Measurements from ENCODE around the gene KIF20B.

KIF20B gene, protein sequence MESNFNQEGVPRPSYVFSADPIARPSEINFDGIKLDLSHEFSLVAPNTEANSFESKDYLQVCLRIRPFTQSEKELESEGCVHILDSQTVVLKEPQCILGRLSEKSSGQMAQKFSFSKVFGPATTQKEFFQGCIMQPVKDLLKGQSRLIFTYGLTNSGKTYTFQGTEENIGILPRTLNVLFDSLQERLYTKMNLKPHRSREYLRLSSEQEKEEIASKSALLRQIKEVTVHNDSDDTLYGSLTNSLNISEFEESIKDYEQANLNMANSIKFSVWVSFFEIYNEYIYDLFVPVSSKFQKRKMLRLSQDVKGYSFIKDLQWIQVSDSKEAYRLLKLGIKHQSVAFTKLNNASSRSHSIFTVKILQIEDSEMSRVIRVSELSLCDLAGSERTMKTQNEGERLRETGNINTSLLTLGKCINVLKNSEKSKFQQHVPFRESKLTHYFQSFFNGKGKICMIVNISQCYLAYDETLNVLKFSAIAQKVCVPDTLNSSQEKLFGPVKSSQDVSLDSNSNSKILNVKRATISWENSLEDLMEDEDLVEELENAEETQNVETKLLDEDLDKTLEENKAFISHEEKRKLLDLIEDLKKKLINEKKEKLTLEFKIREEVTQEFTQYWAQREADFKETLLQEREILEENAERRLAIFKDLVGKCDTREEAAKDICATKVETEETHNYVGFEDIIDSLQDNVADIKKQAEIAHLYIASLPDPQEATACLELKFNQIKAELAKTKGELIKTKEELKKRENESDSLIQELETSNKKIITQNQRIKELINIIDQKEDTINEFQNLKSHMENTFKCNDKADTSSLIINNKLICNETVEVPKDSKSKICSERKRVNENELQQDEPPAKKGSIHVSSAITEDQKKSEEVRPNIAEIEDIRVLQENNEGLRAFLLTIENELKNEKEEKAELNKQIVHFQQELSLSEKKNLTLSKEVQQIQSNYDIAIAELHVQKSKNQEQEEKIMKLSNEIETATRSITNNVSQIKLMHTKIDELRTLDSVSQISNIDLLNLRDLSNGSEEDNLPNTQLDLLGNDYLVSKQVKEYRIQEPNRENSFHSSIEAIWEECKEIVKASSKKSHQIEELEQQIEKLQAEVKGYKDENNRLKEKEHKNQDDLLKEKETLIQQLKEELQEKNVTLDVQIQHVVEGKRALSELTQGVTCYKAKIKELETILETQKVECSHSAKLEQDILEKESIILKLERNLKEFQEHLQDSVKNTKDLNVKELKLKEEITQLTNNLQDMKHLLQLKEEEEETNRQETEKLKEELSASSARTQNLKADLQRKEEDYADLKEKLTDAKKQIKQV (N-terminal part only)

DNA sequence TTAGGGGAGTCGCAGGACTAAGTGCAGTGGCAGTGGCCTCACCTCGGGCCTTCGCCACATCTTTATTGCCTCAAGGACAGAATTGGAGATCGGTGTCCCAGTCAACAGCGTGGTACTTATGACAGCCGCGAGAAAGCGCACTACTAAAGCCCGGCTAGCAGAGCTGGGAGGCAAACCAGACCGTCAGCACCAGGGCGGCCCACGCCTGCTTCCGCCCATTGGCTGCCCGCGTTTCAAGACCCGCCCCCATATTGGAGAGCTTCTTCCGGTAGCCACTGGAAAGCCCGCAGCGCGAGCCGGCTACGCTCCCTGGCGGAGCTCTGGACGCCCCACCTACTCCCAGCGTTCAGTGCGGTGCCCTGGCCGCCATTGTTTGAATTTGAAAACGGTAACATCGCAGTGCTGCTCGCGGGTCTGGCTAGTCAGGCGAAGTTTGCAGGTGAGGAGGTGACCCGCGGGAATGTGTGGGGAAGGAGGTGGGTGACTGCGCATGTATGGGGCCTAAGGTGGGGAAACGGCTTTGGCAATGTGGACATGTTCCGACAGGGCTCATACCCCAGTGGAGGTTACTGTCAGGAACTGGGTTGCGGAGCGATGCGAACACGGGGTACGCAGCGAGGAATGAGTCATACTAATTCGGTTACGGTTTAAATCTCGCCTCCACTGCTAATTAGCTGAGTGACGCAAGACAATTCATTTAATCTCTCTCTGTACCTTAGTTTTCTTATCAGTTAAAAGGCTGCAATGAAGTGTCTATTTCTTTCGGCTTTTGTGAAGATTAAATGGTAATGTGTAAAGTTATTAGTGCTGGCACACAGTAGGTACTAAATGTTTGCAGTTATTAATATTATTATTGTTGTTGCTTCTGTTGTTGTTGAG is at the start of gene KIF20B:
Gene KIF20B (plus strand): TSS at position 349 of the 879 bp plus-strand sequence. CDS start 3,705 bp downstream, outside the sequence.
- DNase-seq = peak; percentile 98

DNA sequence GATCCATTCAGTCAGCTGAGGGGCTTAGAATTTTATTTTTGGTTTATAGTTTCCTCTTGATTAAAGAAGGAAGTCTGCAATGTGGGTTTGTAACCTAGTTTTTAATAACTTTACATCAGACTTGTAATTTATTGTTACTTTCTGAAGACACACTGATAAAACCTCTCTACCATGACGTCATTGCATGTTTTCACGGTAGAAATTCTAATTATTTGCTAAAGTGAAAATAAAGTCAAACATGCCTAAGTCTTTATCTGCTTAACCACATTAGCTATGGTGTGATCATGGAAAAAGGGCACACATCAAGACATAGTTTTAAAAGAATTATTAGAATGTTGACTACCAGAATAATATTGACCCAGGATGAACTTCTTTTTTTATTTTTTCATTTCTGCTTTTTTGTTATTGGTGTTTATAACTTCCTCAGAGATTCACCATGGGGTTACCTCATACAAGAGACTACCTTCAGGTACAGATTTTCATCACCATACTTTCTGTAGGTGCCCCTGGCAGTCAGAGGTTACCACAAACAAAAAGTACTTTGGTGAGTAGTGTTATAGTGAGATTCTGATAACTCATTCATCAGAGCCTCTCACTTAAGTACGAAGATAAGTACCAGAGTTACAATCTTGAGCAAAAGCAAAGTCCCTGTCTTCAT is 49.3 kb upstream of the KIF20B start:
- DNase-seq = no peak

DNA sequence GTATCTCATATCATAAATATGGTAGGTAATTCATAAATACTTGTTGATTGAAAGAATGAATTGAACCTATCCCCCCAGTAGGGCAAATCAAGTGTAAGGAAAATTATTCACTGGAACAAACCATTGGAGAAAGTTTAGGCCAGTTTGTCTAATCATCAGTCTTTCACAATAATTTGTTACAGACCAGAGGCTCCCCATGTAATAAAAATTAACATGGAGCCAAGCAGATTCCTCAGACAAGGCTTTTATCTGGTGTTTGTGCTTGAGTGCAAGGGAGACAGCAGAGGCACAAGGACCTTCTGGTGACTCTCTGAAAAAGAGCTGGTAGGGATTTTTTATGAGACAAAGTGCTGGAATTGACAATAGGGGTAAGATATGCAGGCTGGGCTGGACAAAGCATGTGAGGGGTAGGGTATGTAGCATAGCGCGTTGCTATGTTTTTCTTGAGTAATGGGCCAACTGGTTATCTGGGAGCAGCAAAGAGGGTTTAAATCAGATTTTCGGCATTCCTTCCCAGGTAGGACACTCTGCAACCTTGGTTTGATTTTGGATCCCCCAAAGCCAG is 48.5 kb upstream of the KIF20B start:
- no peak for DNase-seq

DNA sequence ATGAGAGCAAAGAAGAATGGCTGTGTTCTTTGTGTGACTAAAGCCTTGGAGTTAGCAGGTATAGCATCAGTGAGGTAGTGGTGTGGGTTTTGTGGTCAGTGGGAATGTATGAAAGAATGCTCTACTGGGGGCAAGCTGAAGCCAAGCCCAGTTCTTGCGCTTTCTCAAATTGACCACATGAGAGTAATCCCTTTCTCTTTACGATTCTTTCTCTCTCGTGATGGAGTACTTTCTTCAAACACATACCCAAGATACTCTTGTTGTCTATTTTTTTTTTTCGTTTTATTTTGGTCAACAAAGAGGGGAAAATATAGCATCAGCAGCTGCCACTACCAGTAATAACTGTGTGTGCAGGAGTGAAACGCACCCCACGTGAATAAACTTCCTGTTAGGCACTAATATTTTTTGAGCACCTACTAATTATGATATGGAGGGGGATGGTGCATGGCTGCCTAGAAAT is 48.0 kb upstream of the KIF20B start:
- no peak for DNase-seq

DNA sequence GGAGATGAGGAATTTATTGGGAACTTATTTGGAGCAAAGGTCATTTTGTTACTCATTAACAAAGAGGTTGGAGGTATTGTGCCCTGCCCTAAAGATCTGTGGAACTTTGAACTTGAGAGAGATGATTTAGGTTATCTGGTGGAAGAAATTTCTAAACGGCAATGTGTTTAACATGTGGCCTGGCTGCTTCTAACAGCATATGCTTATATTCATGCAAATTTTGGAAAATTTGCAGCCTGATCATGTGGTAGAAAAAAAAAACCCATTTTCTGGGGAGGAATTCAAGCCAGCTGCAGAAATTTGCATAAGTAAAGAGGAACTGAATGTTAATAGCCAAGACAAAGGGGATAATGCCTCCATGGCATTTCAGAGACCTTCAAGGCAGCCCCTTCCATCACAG is 45.7 kb upstream of the KIF20B start:
- no peak for DNase-seq

DNA sequence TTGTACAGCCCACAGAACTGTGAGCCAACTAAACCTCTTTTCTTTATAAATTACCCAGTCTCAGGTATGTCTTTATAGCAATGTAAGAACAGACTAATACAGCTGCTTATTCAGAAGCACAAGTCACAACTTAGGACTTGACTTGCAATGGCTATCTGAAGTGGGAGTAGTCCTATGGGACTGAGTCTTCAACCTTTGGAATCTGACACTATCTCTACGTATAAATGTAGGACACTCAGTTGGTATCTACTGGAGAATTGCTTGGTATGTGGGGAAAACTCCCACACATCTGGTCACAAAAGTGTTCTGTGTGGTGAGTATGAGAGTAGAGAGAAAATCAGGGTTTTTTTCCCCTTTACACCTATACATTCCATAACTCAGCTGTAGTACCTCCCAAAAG is 44.1 kb upstream of the KIF20B start:
- no peak for DNase-seq

DNA sequence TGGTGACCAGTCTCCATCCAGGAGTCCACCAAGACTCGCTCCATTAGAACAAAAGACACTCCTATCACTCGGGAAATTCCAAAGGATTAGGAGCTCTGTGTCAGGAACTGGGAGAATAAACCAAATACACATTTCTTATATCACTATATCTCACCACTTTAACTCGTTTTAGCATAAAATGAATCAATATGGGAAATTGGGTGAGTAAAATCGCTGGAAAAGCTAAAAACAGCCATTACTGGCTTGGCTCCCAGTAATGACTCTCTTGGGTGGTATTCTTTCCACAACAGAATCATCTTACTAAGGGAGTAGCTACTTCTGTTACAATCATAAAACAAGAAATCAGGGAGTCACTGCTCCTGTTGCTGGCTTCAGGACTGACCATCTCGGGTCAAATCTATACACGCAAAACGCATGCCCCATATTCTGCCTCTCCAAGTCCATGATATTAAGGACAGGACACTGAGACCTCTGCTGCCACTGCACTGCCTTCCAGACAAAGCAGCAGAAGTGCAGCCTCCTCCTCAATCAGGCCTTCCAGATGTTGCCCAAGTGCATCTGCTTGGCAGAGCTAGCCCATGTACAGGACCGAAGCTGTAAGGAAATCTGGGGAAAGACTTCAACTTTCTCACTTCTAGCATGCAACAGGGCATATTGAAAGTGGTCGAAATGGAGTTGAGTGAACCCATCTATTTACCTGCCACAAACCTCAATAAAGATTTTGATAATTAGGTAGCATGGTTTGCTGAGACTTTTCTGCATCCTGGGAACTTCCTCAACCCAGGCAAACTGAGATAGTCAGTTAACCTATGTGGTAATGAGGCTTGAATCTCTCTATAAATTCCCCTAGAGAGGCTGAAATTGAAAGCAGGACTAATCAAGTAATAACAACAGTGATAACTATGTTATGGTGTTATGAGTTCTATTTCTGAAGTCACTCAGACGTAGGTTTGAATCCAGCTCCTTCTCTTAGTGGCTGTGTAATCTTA is 42.0 kb upstream of the KIF20B start:
- no peak for DNase-seq

DNA sequence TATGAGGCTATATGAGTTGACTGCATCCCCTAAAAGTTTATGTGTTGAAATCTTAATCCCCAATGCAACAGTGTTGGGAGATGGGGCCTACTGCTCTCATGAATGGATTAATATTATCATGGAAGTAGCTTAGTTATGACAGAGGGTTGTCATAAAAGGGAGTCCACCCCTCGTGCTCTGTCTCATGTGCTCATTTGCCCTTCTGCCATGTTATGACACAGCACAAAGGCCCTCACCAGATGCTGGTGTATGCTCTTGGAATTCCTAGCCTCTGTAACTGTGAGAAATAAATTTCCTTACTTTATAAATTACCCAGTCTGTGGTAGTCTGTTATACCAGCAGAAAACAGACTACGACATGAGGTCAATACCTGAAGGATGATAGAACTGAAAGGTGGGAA is 38.8 kb upstream of the KIF20B start:
- no peak for DNase-seq

DNA sequence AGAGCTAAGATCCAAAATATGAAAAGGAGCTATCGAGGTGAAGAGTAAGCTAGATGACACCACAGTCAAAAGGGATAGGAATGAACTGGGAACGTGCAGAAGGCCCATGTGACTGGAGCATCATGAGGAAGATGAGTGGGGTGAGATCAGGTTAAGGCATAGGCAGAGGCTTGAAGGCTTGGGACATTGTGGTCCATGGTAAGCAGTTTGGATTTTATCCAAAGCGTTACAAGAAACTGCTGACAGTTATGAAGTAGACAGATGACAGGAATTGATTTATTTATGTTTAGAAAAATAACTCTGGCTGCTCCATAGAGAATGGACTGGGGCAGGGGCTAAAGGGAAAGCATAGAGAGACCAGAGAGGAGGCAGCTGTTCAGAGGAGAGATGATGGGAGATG is 38.2 kb upstream of the KIF20B start:
- no peak for DNase-seq

DNA sequence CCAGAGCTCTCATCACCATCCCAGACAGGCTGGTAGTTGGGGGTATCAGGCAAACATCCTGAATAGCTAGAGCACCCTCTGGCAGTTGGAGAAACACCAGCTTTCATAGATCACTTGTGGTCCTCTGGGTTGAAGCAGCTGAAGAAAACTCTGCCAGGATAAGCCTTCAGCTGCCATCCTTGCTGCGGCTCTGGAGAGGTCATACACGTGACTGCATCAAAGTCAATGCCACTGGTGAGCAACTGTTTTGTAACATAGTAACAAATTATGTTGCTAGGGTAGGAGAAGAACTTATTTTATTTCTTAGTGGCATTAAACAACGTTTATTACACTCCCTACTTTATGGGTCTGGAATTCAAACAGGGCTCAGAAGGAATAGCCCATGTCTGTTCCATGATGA is 37.2 kb upstream of the KIF20B start:
- DNase-seq = no peak

DNA sequence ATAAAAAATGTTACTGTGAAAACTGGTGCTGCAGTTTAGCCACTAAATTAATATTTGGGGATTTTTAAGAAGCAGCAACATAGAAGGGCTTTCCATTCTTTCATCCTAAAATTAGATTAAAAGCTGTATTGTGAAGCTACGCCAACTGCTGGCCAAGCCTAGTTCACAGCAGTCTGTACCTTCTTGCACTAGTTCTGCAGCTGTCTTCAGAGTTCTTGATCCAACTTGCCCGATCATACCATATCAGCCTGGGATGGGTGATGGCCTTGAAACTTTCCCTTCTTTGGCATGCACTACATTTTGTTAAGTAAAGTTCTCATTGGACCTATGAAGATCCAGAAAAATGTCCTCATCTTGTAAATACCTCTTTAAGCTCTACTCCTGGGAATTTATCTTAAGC is 36.1 kb upstream of the KIF20B start:
- no peak for DNase-seq

DNA sequence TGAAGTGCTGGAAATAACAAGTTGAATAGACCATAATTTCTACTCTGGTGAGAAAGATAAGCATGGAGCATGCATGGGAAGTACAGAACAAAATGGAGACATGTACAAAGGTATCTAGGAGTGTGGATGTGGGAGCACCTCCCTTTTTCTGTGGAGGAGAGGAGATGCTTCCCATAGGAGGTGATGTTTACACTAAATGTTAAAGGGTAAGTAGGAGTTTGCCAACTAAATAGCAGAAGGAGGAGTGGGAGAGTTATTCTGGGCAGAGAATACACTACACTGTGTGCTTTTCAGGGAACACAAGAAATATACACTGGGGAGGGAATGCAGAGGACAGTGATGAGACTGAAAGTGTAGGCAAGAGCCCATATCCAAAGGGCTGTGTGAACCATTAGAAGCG is 35.3 kb upstream of the KIF20B start:
- no peak for DNase-seq

DNA sequence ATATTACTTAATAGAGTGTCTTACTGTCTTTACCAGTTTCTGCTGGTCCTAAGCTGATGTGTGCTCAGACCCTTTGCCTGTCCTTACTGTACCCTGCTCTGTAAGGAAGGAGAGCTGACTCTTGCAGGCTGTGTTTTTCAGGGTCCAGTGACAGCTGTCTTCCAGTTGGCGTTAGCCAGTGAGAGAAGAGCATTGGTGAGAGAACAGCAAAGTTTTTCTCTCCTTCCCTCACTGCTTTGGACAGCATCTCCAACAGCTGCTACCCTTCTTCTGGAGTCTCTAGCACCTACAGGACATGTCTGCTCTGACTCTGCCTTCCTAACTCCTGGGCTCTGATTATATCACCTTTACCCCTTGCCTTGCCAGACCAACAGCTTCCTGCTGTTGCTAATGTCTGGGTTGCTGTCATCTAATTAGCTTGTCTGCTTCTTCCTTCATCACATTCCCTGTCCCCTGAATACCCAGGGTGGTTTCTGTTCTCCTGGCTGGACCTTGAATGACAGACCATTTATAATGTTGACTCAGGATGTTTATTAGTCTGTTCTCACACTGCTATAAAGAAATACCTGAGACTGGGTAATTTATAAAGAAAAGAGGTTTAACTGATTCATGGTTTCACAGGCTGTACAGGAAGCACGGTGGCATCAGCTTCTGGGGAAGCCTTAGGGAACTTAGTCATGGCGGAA is 32.9 kb upstream of the KIF20B start:
- no peak for DNase-seq

DNA sequence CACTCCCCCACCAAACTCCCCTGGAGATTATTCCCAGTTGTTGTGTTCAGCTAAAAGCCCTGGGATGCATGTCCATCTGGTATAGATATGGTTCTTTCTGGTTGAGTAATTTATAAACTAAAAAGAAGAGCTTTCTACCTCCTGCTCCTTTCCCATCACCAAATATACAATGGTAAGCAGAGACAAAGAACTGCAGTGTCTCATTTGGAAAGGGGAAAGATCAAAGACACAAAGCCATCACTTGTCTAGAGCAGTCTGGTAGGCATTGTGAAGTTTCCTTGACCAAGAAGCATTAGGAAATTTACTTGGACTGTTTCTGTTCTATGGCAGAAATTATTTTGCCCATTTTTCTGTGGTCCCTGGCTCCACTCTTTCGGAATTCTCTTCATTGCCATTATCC is 31.4 kb upstream of the KIF20B start:
- DNase-seq = no peak

DNA sequence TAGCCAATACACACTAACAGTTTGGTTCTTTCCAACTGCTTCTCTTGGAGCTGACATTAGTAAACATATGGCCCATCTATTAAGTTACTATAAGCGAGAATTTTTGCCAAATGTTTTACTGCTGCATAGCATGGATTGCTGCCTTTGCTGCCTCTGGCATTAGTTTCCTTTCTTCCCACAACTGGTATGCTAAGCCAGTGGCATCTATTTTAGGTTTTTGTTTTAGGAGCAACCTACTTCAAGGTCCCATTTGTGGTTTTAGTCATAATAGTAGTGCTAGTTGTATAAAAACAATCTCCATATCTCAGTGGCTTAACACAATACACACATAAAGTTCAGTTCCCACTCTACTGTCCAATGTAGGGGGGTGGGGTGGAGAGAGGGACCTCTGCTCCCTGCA is 30.5 kb upstream of the KIF20B start:
- DNase-seq = no peak

DNA sequence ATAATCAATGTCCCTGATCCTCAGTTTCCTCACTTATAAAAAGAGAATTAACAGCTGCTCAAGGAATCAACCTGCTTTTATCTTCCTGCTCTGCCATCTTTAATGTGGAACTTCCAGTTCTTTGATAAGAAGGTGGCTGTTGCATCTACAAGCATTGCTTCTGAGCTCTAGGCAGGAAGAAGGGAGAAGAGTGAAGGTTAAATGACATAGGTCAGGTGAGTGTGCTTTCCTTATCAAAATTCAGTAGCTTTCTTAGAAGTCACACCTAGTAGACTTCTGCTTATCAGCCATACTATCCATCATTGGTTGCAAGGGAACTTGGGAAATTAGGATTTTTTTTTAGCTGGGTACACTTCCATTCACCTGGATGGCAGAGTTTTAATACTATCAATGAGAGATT is 24.0 kb upstream of the KIF20B start:
- no peak for DNase-seq

DNA sequence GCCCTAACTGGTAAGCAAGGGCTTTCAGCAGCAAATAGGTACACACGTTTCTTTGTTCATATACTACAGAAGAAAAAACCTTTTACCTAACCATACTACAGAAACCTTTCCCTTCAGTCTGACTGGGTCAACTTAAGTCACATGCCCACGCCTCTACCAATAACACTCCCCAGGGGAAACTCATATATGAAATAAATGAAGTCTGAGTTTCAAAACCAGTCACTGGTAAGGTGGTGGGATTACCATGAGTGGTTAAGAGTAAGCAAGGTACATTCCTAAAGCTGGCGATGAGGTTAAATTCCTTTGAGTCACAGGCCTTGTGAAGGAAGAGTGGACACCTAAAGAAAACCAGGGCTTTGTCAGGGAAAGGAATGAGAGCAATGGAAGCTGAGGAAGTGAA is 21.4 kb upstream of the KIF20B start:
- DNase-seq = no peak

DNA sequence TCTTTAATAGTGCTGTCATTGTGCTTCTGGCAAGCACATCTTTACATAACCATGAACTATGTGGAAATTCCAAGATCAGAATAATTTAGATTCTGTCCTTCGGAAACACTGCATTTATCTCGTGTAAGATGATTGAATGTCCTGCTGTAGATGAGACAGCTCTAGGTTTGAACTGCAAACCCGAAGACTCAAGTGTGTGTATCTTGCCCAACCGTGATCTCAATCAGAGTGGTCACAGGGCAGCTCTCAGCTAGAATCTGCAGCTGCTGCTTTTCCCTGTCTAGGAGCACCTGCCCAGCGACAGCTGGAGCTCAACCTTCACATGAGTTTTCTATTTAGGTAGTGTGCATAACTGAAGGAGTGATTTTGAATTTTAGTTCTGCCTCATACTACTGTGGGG is 17.5 kb upstream of the KIF20B start:
- no peak for DNase-seq

DNA sequence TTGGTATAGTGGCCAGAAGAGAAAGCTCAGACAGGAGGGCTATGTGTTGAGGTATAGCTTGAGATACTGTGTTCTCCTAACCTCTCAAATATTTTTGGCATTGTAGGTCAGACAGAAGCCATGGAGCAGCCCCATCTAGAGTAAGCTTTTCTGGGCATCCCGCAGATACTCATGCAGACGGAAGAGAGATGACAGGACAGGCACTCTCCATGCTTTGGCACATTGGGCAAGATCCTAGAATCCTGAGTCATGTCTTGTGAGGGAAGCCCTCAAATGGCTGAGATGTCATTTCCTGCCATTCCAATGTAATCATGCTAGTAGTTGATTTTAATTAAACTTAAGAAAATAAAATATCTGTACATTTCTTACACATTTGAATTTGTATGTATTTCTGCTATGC is 16.8 kb upstream of the KIF20B start:
- DNase-seq = no peak

Data from hematopoietic multipotent progenitor cell treated with erythropoietin and hydrocortisone succinate and interleukin-3 and kit ligand, for 6 days (in vitro differentiated cells).